PC-3 (cell line): ENCODE measurements around the gene SLC4A5.

Experiments used
- EZH2 ChIP-seq: fragments of 300-600 bp; sonication (generic); IDR thresholded peaks from one replicate; pipeline ENCODE4 v1.6.1; 2017; ENCODE audit warnings: antibody characterized with exemption, mild to moderate bottlenecking, low read length; ENCODE audit not compliant: unreplicated experiment
- EZH2phosphoT487 ChIP-seq: fragments of 300-600 bp; sonication (generic); IDR thresholded peaks from 2 replicates; pipeline ENCODE4 v1.6.1; 2018; ENCODE audit warnings: mild to moderate bottlenecking, antibody characterized with exemption, low read length, borderline replicate concordance

DNA sequence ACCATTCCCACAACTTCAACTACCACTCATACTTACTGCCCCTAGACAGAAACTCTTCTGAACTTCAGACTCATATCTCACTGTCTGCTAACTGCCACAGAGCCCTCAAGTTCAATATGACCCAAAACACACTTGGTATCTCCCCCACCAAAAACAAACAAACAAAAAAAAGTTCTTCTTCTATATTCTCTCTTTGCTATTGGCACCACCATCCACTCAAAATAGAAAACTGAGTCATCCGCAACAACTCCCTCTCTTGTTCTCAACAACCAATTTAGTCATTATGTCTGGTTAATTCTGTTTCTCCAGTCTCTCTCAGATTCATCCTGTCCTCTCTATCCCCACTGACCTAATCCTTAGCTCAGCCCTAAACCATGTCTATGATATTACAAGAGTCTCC lies 44.1 kb upstream of the SLC4A5 start:
- TF ChIP-seq EZH2phosphoT487 = no peak
- TF ChIP-seq EZH2 = no peak
